HK-2 (cell line): ENCODE data around the gene IL10RA.

Experiments
- DNase-seq: peaks from one replicate; pipeline ENCODE4 v3.0.0-alpha.2; 2018; ENCODE audit not compliant: unreplicated experiment

IL10RA gene

DNA sequence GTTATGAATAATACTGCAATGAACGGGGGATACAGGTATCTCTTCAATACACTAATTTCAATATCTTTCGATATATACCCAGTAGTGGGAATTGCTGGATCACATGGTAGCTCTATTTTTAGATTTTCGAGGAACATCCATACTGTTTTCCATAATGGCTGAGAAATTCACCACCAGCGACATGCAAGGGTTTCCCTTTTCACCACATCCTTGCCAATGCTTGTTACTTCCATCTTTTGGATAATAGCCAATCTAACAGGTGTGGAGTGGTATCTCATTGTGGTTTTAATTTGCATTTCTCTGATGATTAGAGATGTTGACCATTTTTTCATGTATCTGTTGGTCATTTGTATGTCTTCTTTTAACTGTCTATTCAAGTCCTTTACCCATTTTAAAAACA is 5.9 kb downstream of the IL10RA start:
- DNase-seq = no peak

DNA sequence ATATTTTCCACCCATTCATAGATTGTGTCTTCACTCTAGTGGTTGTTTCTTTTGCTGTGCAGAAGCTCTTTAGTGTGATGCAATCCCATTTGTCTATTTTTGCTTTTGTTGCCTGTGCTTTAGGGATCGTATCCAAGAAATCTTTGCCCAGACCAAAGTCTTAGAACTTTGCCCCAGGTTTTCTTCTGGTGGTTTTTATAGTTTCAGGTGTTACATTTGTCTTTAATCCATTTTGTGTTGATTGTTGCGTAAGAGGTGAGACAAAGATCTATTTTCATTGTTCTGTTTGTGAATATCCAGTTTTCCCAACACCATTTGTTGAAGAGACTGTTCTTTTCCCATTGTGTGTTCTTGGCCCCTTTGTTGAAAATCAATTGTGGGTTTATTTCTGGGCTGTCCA is 6.4 kb downstream of the IL10RA start:
- DNase-seq = no peak

DNA sequence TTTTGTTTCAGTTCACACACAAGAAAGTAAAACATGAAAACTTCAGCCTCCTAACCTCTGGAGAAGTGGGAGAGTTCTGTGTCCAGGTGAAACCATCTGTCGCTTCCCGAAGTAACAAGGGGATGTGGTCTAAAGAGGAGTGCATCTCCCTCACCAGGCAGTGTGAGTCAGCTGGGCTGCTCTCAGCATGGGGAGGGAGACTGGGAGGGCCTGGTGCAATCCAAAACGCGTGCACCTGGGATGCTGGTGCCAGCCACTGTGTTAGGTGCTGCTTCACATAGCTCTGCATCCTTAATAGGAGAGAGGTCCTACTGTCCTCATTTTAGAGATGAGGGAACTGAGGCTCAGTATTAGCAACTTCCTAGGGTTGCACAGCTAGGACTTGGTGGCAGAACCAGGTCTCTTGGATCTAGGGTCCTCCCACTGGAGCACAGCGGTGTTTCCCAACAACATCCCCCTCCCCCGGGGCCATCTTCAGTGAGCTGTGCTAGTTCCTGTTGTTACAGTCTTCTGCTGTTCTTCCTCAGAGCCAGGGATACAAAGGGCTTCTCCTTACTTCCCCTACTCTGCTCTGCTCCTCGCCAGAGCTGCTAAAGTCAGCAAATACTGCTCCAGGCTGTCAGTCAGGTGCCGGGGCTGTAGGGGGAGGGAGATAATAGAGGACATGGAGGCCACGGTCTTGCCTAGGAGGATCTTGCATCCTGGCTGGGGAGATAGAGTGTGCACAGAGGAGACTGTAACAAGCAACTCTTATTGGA is 8.0 kb downstream of the IL10RA start:
- no peak for DNase-seq

DNA sequence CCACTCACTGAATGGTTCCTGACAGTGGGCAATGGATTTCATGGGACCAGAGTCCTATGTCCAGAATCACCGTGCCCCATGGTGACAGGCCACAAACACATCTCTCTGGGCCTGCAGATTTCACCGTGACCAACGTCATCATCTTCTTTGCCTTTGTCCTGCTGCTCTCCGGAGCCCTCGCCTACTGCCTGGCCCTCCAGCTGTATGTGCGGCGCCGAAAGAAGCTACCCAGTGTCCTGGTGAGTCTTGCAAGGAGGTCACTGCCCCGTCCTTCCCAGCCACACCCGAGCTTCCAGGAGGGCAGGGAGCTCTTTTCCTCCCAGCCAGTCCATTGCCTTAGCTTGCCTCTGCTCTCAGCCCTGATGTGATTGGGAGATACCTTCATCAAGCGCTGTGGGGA is 9.3 kb downstream of the IL10RA start:
- DNase-seq = no peak

DNA sequence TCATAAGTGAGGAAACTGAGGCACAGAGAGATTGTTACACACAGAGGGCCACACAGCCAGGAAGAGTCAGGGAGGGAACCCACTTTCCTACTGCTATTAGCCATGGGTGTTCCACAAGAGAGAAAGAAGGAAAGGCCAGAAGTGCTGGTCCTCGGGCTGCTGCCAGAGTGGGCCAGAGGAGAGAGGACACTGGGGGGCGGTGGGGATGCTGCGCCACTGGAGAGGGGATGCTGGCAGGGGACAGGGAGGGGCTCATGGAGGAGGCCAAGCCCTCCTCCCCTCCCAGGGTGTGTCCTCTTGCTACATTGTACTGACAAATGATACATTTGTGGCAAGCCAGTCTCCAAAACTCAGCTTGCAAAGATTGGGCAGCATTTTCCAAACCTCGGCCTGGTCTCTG is 9.9 kb downstream of the IL10RA start:
- no peak for DNase-seq

DNA sequence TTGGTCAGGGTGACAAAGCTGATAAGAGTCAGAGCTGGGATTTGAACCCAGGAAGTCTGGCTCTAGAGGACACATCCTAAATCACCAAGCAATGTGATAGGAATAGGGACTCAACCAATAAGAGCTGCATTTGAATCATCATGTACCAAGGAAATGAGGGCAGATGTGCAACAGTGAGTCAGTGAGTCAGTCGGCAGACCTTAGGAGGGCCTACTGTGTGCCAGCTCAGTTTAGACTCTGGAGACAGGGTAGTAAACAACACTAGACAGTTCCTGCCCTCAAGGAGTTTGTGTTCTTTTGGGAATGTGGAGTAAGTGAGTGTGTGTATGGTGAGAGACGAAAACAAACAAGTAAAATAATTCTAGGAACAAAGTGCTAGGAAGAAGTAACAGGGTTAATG is 11.2 kb downstream of the IL10RA start:
- no peak for DNase-seq

DNA sequence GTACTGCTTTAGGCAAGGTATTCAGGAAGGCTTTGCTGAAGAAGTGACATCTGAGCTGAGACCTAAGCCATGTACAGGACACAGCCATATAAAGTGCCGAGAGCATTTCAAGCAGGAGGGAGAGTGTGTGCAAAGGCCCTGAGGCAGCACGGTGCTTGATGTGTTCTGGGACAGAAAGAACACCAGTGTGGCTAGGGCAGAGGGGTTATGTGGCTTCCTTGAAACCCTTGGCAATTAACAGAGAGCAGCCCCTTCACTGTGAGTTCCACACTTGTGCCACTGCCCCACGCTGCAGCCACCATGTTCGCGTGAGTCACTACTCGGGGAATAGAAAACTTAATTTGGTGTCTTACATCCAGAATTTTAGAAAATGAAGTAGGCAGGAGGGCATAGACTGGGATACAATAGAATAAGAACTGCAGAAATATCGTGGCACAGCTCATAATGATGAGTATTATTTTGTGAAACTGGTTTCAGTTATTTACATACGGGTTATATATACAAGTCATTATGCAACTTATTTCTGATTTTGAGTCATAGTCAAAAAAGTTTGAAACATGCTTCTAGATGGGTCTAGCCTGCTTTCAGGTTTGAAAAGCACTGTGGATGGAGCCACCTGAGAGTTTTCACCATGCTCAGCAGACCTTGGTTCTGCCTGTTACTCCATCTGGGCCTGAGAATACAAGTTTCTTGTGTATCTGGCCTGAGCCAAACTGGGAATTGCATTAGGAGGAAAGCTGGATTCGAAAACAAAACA is 11.8 kb downstream of the IL10RA start:
- DNase-seq = no peak

DNA sequence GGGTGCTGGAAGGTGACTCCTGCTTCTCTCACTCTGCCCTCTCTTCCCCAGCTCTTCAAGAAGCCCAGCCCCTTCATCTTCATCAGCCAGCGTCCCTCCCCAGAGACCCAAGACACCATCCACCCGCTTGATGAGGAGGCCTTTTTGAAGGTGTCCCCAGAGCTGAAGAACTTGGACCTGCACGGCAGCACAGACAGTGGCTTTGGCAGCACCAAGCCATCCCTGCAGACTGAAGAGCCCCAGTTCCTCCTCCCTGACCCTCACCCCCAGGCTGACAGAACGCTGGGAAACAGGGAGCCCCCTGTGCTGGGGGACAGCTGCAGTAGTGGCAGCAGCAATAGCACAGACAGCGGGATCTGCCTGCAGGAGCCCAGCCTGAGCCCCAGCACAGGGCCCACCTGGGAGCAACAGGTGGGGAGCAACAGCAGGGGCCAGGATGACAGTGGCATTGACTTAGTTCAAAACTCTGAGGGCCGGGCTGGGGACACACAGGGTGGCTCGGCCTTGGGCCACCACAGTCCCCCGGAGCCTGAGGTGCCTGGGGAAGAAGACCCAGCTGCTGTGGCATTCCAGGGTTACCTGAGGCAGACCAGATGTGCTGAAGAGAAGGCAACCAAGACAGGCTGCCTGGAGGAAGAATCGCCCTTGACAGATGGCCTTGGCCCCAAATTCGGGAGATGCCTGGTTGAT is 12.6 kb downstream of the IL10RA start:
- no peak for DNase-seq

DNA sequence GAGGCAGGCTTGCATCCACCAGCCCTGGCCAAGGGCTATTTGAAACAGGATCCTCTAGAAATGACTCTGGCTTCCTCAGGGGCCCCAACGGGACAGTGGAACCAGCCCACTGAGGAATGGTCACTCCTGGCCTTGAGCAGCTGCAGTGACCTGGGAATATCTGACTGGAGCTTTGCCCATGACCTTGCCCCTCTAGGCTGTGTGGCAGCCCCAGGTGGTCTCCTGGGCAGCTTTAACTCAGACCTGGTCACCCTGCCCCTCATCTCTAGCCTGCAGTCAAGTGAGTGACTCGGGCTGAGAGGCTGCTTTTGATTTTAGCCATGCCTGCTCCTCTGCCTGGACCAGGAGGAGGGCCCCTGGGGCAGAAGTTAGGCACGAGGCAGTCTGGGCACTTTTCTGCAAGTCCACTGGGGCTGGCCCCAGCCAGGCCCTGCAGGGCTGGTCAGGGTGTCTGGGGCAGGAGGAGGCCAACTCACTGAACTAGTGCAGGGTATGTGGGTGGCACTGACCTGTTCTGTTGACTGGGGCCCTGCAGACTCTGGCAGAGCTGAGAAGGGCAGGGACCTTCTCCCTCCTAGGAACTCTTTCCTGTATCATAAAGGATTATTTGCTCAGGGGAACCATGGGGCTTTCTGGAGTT is 13.3 kb downstream of the IL10RA start:
- DNase-seq = no peak

DNA sequence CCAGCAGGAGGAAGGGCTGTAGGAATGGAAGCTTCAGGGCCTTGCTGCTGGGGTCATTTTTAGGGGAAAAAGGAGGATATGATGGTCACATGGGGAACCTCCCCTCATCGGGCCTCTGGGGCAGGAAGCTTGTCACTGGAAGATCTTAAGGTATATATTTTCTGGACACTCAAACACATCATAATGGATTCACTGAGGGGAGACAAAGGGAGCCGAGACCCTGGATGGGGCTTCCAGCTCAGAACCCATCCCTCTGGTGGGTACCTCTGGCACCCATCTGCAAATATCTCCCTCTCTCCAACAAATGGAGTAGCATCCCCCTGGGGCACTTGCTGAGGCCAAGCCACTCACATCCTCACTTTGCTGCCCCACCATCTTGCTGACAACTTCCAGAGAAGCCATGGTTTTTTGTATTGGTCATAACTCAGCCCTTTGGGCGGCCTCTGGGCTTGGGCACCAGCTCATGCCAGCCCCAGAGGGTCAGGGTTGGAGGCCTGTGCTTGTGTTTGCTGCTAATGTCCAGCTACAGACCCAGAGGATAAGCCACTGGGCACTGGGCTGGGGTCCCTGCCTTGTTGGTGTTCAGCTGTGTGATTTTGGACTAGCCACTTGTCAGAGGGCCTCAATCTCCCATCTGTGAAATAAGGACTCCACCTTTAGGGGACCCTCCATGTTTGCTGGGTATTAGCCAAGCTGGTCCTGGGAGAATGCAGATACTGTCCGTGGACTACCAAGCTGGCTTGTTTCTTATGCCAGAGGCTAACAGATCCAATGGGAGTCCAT is 14.1 kb downstream of the IL10RA start:
- DNase-seq = no peak

DNA sequence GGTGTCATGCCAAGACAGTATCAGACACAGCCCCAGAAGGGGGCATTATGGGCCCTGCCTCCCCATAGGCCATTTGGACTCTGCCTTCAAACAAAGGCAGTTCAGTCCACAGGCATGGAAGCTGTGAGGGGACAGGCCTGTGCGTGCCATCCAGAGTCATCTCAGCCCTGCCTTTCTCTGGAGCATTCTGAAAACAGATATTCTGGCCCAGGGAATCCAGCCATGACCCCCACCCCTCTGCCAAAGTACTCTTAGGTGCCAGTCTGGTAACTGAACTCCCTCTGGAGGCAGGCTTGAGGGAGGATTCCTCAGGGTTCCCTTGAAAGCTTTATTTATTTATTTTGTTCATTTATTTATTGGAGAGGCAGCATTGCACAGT is 14.6 kb downstream of the IL10RA start:
- no peak for DNase-seq

DNA sequence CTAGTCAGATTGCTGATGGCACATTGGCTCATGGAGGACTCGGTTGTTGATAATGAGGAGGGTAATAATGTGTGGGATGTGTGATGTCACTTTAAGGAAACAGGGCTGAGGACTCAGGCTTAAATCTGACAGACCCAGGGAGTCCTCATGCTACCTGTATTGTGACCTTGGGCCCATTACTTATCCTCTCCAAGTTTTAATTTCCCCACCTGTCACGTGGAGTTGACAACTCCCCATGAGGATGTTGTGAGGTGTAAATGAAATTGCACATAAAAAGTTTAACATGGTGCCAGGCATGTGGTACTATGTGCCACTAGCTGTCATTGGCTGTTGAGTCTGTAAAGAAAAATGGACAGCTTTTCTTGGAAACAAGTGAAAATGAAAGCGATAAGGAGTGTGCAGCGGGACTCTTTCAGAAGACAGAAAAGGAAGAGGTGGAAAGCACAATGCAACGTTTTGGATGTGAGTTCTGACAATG is 15.3 kb downstream of the IL10RA start:
- no peak for DNase-seq

DNA sequence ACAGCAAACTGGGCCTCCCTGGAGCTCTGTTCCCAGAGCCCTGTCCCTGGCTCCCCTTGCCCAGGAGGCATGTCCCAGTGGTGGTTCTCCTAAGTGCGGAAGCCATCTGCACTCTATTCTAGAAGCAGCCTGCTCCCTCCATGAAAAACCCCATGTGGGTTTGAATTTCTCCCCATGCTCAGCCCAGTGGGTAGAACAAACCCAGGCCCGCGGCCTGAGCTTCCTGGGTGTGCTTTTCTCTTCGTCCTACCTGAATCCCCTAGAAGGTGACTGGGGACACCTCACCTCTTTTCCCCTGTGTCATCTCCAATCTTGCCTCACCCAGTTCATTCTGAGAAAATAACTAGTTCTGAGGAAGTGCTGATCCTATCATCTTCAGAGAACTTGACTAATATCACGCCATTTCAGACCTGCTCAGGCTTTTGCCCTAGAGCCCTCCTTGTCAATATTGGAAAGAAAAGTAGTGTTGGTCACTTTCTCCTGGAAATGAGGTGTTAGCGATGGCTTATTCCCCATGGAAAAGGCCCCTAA is 15.9 kb downstream of the IL10RA start:
- no peak for DNase-seq

DNA sequence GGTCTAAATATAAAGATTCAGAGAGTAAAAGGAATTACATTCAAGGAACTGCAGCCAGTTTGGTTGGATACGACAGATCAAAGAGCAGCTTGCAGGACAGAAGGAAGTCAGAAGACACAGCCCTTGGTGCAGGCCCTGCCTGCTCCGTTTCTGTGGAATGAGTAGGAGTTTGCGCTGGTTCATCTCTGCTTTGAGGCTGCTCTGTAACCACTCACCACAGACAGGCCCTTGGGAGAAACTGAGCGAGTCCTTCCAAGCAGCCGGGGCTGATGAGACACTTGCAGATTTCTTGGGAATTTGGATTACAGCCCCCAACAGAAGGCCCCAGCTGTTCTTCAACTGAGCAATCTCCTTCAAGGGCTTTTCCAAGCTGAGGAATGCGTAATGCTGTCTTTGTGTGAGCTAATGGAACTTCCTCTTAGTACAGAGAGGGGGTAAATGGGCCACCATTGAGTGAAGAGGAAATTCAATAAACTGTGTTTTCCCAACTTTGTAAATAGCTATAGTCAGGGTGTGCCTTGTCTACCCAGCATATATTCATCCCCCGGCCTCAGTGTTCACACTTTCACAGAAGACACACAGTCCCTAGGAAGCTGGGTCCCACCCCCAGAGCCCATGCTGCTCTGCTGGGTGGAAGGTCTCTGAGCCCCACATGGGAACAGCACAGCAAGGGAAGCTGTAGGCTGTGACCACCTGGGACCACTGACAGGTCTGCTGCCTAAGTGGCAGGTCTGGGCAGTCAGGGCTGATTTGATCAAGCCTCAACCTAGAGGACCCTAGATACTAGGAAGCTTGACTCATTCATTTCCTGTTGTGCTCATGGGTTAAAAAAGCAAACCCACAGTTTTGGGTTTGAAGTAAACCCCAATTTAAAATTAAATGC is 16.6 kb downstream of the IL10RA start:
- no peak for DNase-seq

DNA sequence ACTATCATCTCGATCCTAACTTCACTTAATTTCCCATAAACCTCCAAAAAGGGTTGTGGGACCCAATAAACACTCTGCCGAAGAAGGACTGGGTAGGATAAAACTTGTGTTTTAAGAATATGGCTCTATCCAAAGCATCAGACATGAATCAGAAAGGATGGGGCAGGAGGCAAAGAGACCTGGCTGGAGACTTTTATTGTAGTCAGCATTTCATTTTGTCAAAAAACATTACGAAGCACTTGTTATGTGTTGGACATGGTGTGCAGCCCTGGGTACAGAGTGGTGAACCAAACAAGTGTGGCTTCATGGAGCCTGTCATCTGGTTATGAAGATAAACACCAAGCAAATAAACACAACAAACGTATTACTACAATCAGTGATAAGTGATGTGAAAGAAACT is 17.3 kb downstream of the IL10RA start:
- DNase-seq = no peak

DNA sequence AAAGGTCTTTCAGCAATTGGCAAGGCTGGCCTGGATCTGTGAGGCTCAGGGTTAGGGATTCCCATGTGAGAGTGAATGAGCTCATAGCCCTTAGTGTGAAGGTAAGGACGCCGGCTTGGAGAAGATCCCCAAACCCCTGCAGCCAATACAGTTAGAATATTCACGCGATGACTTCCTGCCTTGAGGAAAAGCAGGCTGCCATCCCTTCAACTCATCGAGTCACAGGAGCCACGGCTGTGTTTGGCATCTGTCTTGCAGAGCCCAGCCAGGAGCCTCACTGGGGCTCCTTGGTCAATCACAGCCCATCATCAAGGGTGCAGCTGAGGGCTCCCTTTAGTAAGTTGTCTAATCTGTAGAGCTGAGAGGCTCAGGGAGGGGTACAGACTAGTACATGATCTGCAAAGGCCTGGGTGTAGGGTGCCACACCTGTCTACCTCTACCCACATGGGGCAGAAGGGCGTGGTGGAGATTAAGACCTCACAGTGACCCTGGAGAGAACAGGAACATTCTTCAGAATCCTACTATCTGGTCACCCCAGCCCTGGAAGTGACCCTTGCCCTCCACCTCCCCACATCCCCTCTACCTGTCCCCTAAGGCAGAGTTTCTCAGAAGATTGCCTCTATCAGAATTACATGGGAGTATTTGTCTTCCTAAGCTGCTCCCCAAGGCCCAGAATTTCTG is 18.5 kb downstream of the IL10RA start:
- DNase-seq = no peak

DNA sequence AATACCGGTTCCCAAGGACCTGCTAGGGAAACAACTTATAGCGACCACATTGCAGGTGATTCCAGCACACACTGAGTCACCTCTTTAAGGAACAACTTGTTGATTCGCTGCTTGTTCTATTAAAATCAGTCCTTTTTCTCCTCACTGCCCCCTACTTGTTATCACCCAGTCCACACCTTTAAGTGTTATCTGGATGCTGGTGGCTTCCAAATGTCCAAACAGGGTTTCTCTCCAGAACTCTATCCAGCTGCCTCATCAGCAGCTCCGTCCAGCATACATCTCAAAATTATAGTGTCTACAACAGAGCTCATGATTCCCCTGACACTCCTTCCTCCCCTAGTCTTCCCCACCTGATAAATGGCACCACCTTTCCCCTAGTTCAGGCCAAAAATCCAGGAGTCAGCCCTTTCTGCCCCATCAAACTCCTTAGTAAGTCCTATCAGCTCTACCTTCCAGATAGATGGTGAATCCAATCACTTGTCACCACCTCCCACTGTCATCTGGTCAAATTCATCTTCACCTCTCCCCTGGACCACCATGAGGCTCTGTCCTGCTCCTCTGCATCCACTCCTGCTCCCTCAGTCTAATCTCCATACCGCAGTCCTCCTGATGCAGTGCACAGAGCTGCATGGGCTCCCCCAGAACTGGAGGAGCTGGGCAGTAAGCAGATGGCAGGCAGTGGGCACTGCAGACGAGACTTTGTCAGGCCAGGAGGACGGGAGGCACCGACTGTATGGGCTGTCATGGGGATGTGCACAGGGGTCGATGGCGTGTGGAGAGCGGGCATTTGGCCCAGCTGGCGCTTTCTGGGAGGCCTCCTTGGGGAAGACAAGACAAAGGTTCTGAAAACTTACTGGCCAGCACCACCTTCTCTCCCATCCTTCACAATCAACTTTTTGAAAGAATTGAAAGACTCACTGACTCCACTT is 19.3 kb downstream of the IL10RA start:
- no peak for DNase-seq

DNA sequence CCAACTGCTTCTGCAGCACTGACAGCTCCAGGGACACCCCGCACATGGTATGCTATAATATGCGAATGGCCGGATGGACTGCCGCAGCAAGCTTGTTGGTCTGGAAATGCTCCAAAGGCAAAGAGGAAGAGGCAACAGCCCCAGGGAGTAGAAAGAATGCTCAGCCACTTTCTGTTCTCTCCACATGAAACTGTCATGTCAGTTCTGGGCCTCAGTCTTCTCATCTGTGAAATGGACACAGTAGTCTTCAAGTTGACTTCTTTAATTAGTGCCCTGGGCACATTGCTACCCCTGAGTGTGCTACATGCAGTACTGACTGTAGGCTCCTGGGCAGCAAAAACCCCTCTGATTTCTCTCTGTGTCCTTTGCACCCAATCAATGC is 19.9 kb downstream of the IL10RA start:
- no peak for DNase-seq

DNA sequence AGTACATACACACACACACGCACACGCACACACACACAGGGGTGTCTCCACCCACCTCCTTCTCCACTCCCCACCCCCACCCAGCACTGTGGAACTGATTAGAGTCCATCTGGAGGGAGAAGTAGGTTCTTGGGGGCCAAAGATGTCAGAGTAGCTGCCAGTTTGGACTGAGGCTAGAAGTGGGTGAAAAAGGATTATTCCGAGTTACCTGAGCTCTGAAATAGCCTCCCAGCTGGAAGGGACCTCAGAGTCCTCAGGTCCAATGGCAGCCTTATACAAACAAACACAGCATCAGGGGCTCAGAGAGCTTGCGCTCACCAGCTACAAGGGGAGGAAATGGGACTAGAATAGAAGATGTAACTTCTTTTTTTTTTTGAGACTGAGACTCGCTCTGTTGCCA is 20.8 kb downstream of the IL10RA start:
- no peak for DNase-seq
